ENCODE results near the gene ADIPOR2.

The ADIPOR2 gene

DNA sequence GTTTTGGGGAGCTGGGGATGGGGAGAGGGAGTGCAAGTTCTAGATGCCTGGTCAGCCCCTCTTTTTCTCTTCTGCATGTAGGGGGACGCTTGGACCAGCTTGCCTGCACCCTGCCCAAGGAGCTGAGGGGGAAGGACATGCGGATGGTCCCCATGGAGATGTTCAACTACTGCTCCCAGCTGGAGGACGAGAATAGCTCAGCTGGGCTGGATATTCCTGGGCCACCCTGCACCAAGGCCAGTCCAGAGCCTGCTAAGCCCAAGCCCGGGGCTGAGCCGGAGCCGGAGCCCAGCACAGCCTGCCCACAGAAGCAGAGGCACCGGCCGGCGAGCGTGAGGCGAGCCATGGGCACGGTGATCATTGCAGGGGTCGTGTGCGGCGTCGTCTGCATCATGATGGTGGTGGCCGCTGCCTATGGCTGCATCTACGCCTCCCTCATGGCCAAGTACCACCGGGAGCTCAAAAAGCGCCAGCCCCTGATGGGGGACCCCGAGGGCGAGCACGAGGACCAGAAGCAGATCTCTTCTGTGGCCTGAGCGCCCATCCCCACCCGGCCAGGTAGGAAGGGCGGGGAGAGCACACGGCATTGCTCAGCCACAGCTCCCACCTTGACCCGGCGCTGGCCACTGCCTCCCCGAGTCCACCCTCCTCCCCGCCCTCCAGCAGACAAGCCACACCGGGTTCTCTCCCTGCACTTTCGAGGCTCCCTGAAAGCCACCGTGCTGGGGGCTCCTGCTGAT is 143.5 kb downstream of the ADIPOR2 start:
- Histone ChIP-seq H3K9me3 (ENCODE audit: insufficient read depth, low read depth, low read length) (no peaks in the 10 kb centered on the region), H3K4me1 (ENCODE audit: insufficient read depth, low read length) (peaks cover 6% of the 10 kb centered on the region; the same call in 1 of the 2 replicates), H3K27ac (ENCODE audit: low read length) (no peak overlapping the region), H3K36me3 (ENCODE audit: insufficient read depth, low read depth, low read length) (no peaks in the 10 kb centered on the region), H3K27me3 (ENCODE audit: insufficient read depth, low read length) (peaks cover 29% of the 10 kb centered on the region), H3K4me3 (ENCODE audit: low read length) (no peak overlapping the region), H3K9ac (ENCODE audit: low read depth, low read length) (no peak overlapping the region)

DNA sequence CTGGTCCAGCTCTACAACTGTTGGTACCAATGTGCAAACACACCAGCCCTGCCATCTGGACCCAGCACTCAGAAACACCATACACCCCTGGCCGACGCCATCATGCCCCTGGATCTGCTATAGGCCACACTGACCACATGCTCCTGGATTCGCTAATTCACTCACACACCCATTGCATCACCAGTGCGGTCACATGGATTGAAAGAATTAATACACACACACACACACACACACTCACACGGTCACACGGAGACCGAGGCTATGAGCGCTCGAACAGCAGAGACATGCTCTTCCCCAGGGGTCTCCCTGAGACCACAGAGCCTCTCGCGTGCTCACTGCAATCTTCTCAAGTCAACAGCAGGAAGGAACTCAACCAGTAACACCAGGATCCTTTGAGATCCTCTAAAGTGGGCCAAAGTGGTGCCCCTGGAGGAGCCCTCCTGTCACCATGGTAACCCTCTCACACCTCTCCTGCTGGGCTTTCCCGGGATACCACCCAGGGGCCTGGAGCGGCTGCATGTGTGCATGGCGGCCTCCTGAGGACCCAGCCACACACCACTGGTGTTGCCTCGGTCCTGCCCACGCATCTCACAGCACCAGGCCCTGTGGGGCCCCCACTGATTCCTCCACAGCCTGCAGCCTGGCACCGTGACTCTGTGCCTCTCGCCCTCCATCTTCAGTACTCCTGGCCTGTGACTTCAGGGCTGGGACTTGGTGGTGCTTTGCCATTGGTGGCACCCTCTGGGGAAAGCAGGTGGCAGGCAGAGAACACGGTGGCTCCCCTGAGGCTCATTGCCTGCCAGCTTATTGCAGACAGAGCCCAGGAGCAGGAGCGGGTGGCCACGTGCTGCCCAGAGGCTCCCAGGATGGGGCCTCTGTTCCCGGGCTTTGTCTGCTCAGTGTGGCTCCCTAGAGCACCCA is 144.6 kb downstream of the ADIPOR2 start:
- H3K9ac ChIP-seq (ENCODE audit: low read depth, low read length): no peak overlapping the region
- H3K4me1 ChIP-seq (ENCODE audit: insufficient read depth, low read length): peaks cover 7% of the 10 kb centered on the region; the same call in 1 of the 2 replicates
- H3K4me3 ChIP-seq (ENCODE audit: low read length): no peak overlapping the region
- peaks cover 21% of the 10 kb centered on the region for H3K27me3 ChIP-seq (ENCODE audit: insufficient read depth, low read length)
- no peak overlapping the region for H3K27ac ChIP-seq (ENCODE audit: low read length)
- no peaks in the 10 kb centered on the region for H3K36me3 ChIP-seq (ENCODE audit: insufficient read depth, low read depth, low read length)
- H3K9me3 ChIP-seq (ENCODE audit: insufficient read depth, low read depth, low read length): no peaks in the 10 kb centered on the region

DNA sequence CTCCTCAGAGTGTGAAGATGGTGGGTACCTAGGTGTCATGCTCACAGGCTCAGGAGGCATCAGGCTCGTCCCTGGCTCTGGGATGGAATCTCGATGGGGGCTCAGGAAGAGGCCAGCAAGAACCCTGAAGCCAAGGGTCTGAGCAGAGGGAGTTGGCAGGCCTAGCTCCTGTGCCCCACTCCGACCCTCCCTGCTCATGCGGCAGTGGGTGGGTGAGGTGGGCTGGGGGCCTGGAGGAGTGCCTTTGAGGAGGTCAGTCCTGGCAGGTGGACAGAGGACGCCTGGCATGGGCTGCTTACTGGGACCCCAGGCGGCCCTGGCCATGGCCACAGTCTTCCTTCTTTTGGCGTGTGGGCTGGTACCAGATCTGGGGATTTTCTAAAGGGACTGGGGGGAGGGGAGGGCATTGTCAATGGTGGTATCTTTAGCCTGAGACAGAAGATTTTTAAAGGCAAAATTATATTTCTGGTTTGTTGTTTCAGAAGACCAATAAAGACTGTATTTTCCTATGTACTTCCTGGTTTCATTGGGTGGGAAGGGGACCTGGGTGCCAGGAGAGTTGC is 145.5 kb downstream of the ADIPOR2 start:
- Histone ChIP-seq H3K9me3 (ENCODE audit: insufficient read depth, low read depth, low read length) (no peaks in the 10 kb centered on the region), H3K4me1 (ENCODE audit: insufficient read depth, low read length) (peaks cover 7% of the 10 kb centered on the region; the same call in 1 of the 2 replicates), H3K27me3 (ENCODE audit: insufficient read depth, low read length) (peaks cover 12% of the 10 kb centered on the region; the same call in 1 of the 2 replicates), H3K27ac (ENCODE audit: low read length) (no peak overlapping the region), H3K4me3 (ENCODE audit: low read length) (no peak overlapping the region), H3K36me3 (ENCODE audit: insufficient read depth, low read depth, low read length) (no peaks in the 10 kb centered on the region), H3K9ac (ENCODE audit: low read depth, low read length) (no peak overlapping the region)

DNA sequence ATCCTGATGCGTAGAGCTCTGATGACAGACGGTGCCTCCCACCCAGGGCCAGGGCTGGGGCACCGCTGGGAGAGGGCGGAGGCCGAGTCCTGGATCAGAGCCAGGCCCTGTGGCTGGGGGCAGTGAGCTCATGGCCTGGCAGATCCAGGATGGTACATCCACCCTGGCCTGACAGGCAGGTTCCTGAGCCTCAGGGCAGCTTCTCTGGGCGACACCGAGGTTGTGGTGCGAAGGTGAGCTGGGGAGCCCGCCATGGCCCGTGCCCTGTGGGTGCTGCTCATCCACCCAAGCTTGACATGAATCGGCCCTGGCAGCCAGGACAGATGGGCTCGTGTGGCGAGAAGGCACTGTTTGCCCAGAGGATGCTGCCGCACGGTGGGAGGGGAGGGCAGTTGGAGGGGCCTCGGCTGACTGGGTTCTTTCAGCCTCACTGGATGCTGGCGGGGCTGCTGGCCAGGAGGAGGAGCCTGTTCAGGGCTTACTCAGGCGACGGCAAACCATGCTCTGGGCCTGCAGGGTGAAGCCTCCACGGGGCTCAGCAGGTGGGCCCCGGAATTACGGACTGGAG is 146.1 kb downstream of the ADIPOR2 start:
- no peaks in the 10 kb centered on the region for H3K36me3 ChIP-seq (ENCODE audit: insufficient read depth, low read depth, low read length)
- H3K27me3 ChIP-seq (ENCODE audit: insufficient read depth, low read length): peaks cover 6% of the 10 kb centered on the region; the same call in 1 of the 2 replicates
- no peak overlapping the region for H3K9ac ChIP-seq (ENCODE audit: low read depth, low read length)
- peaks cover 4% of the 10 kb centered on the region; the same call in 1 of the 2 replicates for H3K4me1 ChIP-seq (ENCODE audit: insufficient read depth, low read length)
- H3K9me3 ChIP-seq (ENCODE audit: insufficient read depth, low read depth, low read length): no peaks in the 10 kb centered on the region
- H3K4me3 ChIP-seq (ENCODE audit: low read length): no peak overlapping the region
- H3K27ac ChIP-seq (ENCODE audit: low read length): no peak overlapping the region

DNA sequence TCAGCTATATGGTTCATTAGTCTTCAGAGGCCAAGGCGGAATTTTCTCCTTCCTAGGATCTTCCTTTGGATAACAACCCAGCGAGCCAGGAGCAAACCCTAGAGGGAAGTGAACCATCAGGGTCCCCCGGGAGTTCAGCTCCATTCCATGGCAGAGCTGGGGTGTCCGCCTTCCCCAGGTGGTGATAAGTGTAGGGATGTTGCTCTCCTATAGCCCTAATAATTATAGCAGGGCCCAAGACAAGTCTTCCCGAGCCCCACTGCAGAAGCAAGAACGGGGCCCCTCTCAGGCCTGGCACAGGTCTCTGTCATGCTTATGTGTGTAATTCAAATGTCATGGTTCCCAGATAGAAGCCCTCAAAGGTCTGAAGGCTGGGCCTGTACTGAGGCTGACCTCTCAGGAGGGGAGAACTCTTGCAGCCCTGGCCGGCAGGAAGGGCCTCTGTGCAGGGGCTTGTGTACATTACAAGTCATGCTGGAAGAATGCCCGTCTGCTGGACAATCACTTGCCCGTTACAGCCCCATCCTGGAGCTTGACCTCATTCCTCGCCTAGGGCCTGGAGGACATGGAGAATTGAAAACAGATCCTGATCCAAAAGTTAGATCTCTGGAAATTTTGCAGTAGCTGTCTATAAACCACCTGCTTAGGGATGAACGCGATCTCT is 146.8 kb downstream of the ADIPOR2 start:
- H3K27ac ChIP-seq (ENCODE audit: low read length): no peak overlapping the region
- no peaks in the 10 kb centered on the region for H3K27me3 ChIP-seq (ENCODE audit: insufficient read depth, low read length)
- H3K9ac ChIP-seq (ENCODE audit: low read depth, low read length): no peak overlapping the region
- peaks cover 4% of the 10 kb centered on the region; the same call in 1 of the 2 replicates for H3K4me1 ChIP-seq (ENCODE audit: insufficient read depth, low read length)
- no peaks in the 10 kb centered on the region for H3K36me3 ChIP-seq (ENCODE audit: insufficient read depth, low read depth, low read length)
- no peaks in the 10 kb centered on the region for H3K9me3 ChIP-seq (ENCODE audit: insufficient read depth, low read depth, low read length)
- H3K4me3 ChIP-seq (ENCODE audit: low read length): no peak overlapping the region

Measured in iPS-20b (cell line).